Measurements from ENCODE around the gene PTF1A. TPM values are rescaled to one million over a fixed set of nuclear protein-coding genes. Genes with fewer than 3 reads are reported as not detected.

Gene PTF1A
- polyA plus RNA-seq, 2 of the 4 experiments (the other 2 are of a cell fraction) = not detected

- FAIRE-seq = no peak
- no peaks in the 10 kb centered on the region for H3K4me1 ChIP-seq
- H3K27ac ChIP-seq = no peak overlapping the region
- H3K9me3 ChIP-seq = no peaks in the 10 kb centered on the region
- WGBS (ENCODE audit: missing lambda C conversion rate) = 58% methylated on average over 13 of the region's 14 CpGs
- ChIA-PET POLR2A (no interaction called here), CTCF (interaction anchor here (2.0 kb wide), 1 partner anchor 17 kb away, joined by 5 read pairs; no protein-coding TSS in a partner anchor)
- TF ChIP-seq HOXB13 (CRISPR knock-in tag; IDR thresholded peaks at IDR 0.05; ENCODE audit: low read depth) (no peak), CHD2 (IDR thresholded peaks at IDR 0.05; ENCODE audit: low read length, partially characterized antibody) (no peak), USF2 (IDR thresholded peaks at IDR 0.05) (no peak), NPAS2 (CRISPR knock-in tag; IDR thresholded peaks at IDR 0.05; ENCODE audit: borderline replicate concordance) (no peak), FOSL2 (IDR thresholded peaks at IDR 0.05) (no peak), FOSL2 (CRISPR knock-in tag; IDR thresholded peaks at IDR 0.05) (no peak), CBX8 (IDR thresholded peaks at IDR 0.05) (no peak), ZSCAN20 (CRISPR knock-in tag; IDR thresholded peaks at IDR 0.05) (no peak), RFX5 (IDR thresholded peaks at IDR 0.05) (no peak), REST (IDR thresholded peaks at IDR 0.05) (no peak), POLR2AphosphoS2 (conservative IDR thresholded peaks at IDR 0.05; ENCODE audit: low read length) (no peak), HEYL (CRISPR knock-in tag; IDR thresholded peaks at IDR 0.05) (no peak), EHMT2 (IDR thresholded peaks at IDR 0.05; ENCODE audit: low read depth) (no peak), HMGXB4 (CRISPR knock-in tag; IDR thresholded peaks at IDR 0.05; ENCODE audit: borderline replicate concordance) (no peak), FOXS1 (CRISPR knock-in tag; IDR thresholded peaks at IDR 0.05) (no peak), MAFK (IDR thresholded peaks at IDR 0.05; ENCODE audit: partially characterized antibody) (no peak), HDAC2 (IDR thresholded peaks at IDR 0.05) (no peak)
- H3K4me2 ChIP-seq = no peak overlapping the region
- no peak for DNase-seq (ENCODE audit: low read depth in 1 of 2, low spot score in 1 of 2)
- H3K4me3 ChIP-seq = no peak overlapping the region
- no peak for ATAC-seq
Measured at GRCh38 chr10:23174977-23175512, 17.1 kb upstream of the PTF1A start.

- FAIRE-seq (no peak), ATAC-seq (no peak), DNase-seq (ENCODE audit: low read depth in 1 of 2, low spot score in 1 of 2) (no peak)
- ChIA-PET CTCF (interaction anchor here (0.6 to 1.2 kb wide), 4 partner anchors 8 to 318 kb away, joined by 3 to 5 read pairs (median 3); no protein-coding TSS in a partner anchor), POLR2A (no interaction called here)
- no peak overlapping the region for H3K27ac ChIP-seq
- no peak overlapping the region for H3K4me3 ChIP-seq
- no peaks in the 10 kb centered on the region for H3K9me3 ChIP-seq
- 10% methylated on average over 7 of the region's 7 CpGs for WGBS (ENCODE audit: missing lambda C conversion rate)
- no peaks in the 10 kb centered on the region for H3K4me1 ChIP-seq
- no peak overlapping the region for H3K4me2 ChIP-seq
- TF ChIP-seq NFE2L2 (conservative IDR thresholded peaks at IDR 0.05; ENCODE audit: low read length) = no peak
- TF ChIP-seq REST (IDR thresholded peaks at IDR 0.05) = no peak
- no peak for TF ChIP-seq TFCP2L1 (CRISPR knock-in tag; IDR thresholded peaks at IDR 0.05)
- no peak for TF ChIP-seq RARB (CRISPR knock-in tag; IDR thresholded peaks at IDR 0.05)
- no peak for TF ChIP-seq EP300 (IDR thresholded peaks at IDR 0.05)
- TF ChIP-seq ZFP36 (IDR thresholded peaks at IDR 0.05; ENCODE audit: borderline replicate concordance, partially characterized antibody) = no peak
- TF ChIP-seq E2F6 (IDR thresholded peaks at IDR 0.05; ENCODE audit: borderline replicate concordance, low read depth) = no peak
- no peak for TF ChIP-seq MAZ (IDR thresholded peaks at IDR 0.05; ENCODE audit: borderline replicate concordance, low read depth, low read length)
- no peak for TF ChIP-seq NR3C1 (IDR thresholded peaks at IDR 0.05)
- no peak for TF ChIP-seq GATA3 (IDR thresholded peaks at IDR 0.05; ENCODE audit: borderline replicate concordance)
- TF ChIP-seq POLR2AphosphoS2 (conservative IDR thresholded peaks at IDR 0.05; ENCODE audit: low read length) = no peak
- TF ChIP-seq BCL3 (IDR thresholded peaks at IDR 0.05) = no peak
Measured at GRCh38 chr10:23186178-23186577, 5.9 kb upstream of the PTF1A start.

Data from A549 (cell line).